ENCODE data around the gene ASCC1.

- TF ChIP-seq CTCF (IDR thresholded peaks at IDR 0.05; ENCODE audit: poor library complexity) (no peak), EZH2phosphoT487 (IDR thresholded peaks at IDR 0.05; ENCODE audit: low read depth, severe bottlenecking, unreplicated experiment) (no peak)
These were observed 48.5 kb upstream of the ASCC1 start for GRCh38 chr10:72264536-72264935.
